ENCODE measurements around the gene C2CD2L.
"Not testable (repeated sequence)": the region's sequence is repeated elsewhere in the genome, so short reads cannot be mapped to it uniquely, and the experiment has no call there.

The C2CD2L gene

DNA sequence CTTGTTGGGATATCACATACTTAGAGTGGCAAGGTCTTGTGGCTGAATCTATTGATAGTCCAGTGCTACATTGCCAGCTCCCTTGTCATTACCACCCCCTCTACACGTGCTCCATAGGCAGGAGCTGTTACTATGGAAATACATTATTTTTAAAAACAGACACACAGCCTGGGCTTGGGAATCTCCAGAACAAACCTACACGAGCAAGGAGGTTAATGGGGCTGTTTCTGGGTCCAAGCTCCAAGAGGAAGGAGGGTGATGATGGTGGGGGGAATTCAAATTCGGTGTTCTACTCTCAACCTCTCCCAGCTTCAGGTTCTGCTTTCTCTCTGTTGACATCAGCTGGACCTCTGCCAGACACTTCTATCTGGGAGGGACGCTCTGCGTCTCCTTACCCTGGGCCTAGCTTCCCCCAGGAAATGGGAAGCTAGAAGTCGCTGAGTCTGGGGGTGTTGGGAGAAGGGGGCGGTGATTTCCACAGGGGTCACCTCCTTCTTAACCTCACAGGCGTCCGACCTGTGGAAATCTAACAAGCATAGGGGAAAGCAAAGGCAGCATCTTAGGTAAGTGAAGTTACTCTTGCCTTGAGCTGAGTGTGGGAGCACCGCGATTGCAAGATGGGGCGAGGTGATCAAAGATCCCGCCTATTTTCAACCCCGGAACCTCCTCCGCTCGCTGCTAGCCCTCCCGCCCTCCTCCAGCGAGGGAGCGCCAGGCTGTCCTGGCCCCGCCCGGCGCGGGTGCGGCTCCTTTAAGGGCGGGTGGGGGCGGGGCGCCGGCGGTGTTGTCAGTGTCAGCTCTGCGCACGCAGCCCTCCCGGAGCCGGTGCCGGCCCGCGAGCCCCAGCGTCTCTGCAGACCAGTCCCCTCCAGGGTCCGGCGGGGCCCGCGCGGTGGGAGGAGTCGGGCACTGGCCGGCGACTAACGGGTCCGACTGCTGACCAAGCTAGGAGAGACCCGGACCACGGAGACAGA is at the start of gene C2CD2L:
Gene C2CD2L (plus strand): TSS at position 781 of the 974 bp plus-strand sequence. CDS start 398 bp downstream, outside the sequence.
- Mint-ChIP-seq H3K36me3 (ENCODE audit: low read depth) (peaks cover 48% of the 10 kb centered on the region), H3K4me3 (peak within 1 kb of the TSS; percentile 83), H3K27me3 (no peaks in the 10 kb centered on the region), H3K9me3 (no peaks in the 10 kb centered on the region), H3K4me1 (ENCODE audit: low read depth) (peaks cover 52% of the 10 kb centered on the region), H3K27ac (peak within 1 kb of the TSS; percentile 94)
- peak; percentile 92 for DNase-seq

DNA sequence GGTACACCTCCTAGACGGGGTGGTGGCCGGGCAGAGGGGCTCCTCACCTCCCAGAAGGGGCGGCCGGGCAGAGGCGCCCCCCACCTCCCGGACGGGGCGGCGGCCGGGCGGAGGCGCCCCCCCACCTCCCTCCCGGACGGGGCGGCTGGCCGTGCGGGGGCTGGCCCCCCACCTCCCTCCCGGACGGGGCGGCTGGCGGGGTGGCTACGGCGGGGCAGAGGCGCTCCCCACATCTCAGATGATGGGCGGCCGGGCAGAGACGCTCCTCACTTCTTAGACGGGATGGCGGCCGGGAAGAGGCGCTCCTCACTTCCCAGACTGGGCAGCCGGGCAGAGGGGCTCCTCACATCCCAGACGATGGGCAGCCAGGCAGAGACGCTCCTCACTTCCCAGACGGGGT is 48.0 kb upstream of the C2CD2L start:
- not testable (repeated sequence) for H3K9me3 Mint-ChIP-seq, DNase-seq, H3K27me3 Mint-ChIP-seq, H3K4me3 Mint-ChIP-seq, H3K27ac Mint-ChIP-seq
- H3K36me3 Mint-ChIP-seq (ENCODE audit: low read depth) = peaks cover 50% of the 10 kb centered on the region
- H3K4me1 Mint-ChIP-seq (ENCODE audit: low read depth) = peaks cover 35% of the 10 kb centered on the region

GRCh38 chr11:119061256-119061655 is 45.9 kb upstream of the C2CD2L start:
- no peak overlapping the region for H3K27ac Mint-ChIP-seq
- H3K4me3 Mint-ChIP-seq = no peak overlapping the region
- peaks cover 29% of the 10 kb centered on the region for H3K4me1 Mint-ChIP-seq (ENCODE audit: low read depth)

GRCh38 chr11:119062779-119063178 is 44.4 kb upstream of the C2CD2L start:
- Mint-ChIP-seq H3K36me3 (ENCODE audit: low read depth) (peaks cover 41% of the 10 kb centered on the region), H3K4me1 (ENCODE audit: low read depth) (peaks cover 35% of the 10 kb centered on the region), H3K9me3 (no peaks in the 10 kb centered on the region), H3K27ac (no peak overlapping the region), H3K4me3 (no peak overlapping the region), H3K27me3 (no peaks in the 10 kb centered on the region)
- no peak for DNase-seq

More at GRCh38 chr11:119061256-119061655, 45.9 kb upstream of the C2CD2L start:
- DNase-seq = no peak
- Mint-ChIP-seq H3K27me3 (no peaks in the 10 kb centered on the region), H3K36me3 (ENCODE audit: low read depth) (peaks cover 41% of the 10 kb centered on the region), H3K9me3 (no peaks in the 10 kb centered on the region)

DNA sequence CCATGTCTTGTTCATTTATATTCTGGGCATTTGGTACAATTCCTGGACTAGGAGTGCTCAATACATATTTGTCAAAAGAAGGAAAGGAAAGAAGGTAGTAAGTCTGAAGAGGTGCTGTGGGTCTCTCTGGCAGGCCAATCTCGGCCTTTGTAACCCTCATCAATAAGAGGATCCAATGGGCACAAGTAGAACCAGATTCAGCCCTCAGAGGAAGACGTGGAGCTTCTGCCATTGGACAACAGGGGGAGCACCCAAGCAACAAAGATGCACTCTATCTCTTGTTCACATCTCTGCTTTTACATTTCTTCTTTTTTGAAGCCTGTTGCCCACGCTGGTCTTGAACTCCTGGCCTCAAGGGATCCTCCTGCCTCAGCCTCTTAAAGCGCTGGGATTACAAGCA is 41.8 kb upstream of the C2CD2L start:
- no peaks in the 10 kb centered on the region for H3K27me3 Mint-ChIP-seq
- peaks cover 40% of the 10 kb centered on the region for H3K4me1 Mint-ChIP-seq (ENCODE audit: low read depth)
- peak overlapping the region; percentile 98 for H3K27ac Mint-ChIP-seq
- H3K36me3 Mint-ChIP-seq (ENCODE audit: low read depth) = peaks cover 50% of the 10 kb centered on the region
- peak overlapping the region; percentile 96 for H3K4me3 Mint-ChIP-seq
- no peaks in the 10 kb centered on the region for H3K9me3 Mint-ChIP-seq
- DNase-seq = no peak

DNA sequence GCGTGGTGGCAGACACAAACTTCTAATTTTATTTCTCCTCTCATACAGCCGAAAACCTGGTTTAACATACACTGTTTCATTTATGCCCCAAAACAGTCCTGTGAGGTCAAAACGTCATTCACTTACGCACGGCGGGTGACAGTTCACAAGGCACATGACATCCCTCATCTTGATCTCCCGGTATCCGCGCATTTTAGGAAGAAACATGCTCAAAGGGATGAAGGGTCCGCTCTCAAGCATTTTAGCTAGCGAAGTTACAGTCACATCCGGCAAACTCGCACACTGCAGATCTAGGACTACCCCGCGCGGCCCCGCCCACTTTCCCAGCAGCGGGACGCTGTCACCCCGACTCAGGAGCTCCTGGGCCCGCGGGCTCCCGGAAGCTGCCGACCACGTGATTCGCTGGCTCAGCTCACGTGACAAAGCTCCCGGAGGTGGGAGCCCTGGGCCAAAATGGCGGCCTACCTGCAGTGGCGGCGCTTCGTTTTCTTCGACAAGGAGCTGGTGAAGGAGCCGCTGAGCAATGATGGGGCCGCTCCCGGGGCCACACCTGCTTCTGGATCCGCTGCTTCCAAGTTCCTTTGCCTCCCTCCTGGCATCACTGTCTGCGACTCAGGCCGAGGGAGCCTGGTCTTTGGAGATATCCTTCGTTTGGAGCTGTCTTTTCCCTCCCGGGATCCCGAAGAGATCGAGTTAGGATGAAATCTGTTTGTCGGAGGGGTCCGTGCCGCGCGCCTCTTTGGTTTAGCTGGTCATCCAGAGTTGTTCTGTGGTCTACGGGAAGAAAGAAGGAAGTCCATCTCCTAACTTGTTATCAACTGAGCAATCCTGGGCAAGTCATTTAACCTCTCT is 39.5 kb upstream of the C2CD2L start, which contains the start of gene VPS11:
Gene VPS11 (plus strand): TSS at position 448 of the 852 bp plus-strand sequence. CDS start 6 bp downstream, at position 454.
- peaks cover 43% of the 10 kb centered on the region for H3K4me1 Mint-ChIP-seq (ENCODE audit: low read depth)
- H3K36me3 Mint-ChIP-seq (ENCODE audit: low read depth) = peaks cover 62% of the 10 kb centered on the region
- peak; percentile 96 for DNase-seq

DNA sequence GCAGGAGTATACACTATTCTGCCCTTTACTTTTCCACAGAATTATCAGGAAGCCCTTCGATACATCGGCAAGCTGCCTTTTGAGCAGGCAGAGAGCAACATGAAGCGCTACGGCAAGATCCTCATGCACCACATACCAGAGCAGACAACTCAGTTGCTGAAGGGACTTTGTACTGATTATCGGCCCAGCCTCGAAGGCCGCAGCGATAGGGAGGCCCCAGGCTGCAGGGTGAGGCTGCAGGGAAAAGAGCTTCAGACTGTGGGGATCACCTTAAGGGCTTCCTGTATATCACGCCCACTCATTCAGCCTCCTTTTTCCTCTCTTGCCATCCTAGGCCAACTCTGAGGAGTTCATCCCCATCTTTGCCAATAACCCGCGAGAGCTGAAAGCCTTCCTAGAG is 29.3 kb upstream of the C2CD2L start:
- Mint-ChIP-seq H3K9me3 (no peaks in the 10 kb centered on the region), H3K4me1 (ENCODE audit: low read depth) (no peaks in the 10 kb centered on the region), H3K27ac (peak overlapping the region; percentile 20), H3K4me3 (no peak overlapping the region), H3K27me3 (no peaks in the 10 kb centered on the region), H3K36me3 (ENCODE audit: low read depth) (peaks cover 84% of the 10 kb centered on the region)
- DNase-seq = no peak

More for the DNA sequence above, 39.5 kb upstream of the C2CD2L start, which contains the start of gene VPS11:
- no peaks in the 10 kb centered on the region for H3K9me3 Mint-ChIP-seq
- H3K4me3 Mint-ChIP-seq = peak within 1 kb of the TSS; percentile 96
- H3K27me3 Mint-ChIP-seq = no peaks in the 10 kb centered on the region
- H3K27ac Mint-ChIP-seq = peak within 1 kb of the TSS; percentile 98

GRCh38 chr11:119078675-119079420 is 28.3 kb upstream of the C2CD2L start:
- no peaks in the 10 kb centered on the region for H3K27me3 Mint-ChIP-seq
- DNase-seq = no peak
- H3K9me3 Mint-ChIP-seq = no peaks in the 10 kb centered on the region
- peaks cover 74% of the 10 kb centered on the region for H3K36me3 Mint-ChIP-seq (ENCODE audit: low read depth)
- no peak overlapping the region for H3K4me3 Mint-ChIP-seq
- peak overlapping the region; percentile 20 for H3K27ac Mint-ChIP-seq
- no peaks in the 10 kb centered on the region for H3K4me1 Mint-ChIP-seq (ENCODE audit: low read depth)

DNA sequence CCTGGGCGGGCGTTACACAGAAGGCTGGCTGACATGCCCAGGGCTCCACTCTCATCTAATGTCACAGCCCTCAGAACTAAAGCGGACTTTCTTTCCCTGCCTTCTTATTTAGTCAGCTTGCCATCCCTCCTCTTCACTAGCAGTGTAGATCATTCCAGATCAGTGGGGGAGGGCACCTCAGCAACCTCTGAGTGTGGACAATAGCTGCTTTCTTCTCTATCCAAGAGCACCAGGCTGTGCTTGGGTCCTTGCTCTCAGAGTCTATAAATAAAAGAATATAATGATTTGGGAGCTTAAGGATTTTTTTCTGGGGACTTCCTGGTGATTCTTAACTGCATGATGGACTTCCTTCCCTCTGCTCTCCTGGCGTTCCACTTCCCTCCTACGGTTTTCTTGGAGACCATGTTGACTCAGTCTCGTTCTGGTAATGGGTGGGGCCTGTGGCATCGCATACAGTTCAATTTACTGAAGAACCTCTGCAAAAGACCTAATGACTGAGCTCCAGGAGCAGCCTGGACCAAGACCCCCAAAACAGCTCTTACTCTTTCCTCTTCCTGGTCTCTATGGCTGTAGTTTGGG is 25.4 kb upstream of the C2CD2L start:
- Mint-ChIP-seq H3K9me3 (no peaks in the 10 kb centered on the region), H3K27ac (peak overlapping the region; percentile 44), H3K36me3 (ENCODE audit: low read depth) (peaks cover 69% of the 10 kb centered on the region), H3K27me3 (no peaks in the 10 kb centered on the region), H3K4me3 (no peak overlapping the region), H3K4me1 (ENCODE audit: low read depth) (peaks cover 16% of the 10 kb centered on the region)
- no peak for DNase-seq

DNA sequence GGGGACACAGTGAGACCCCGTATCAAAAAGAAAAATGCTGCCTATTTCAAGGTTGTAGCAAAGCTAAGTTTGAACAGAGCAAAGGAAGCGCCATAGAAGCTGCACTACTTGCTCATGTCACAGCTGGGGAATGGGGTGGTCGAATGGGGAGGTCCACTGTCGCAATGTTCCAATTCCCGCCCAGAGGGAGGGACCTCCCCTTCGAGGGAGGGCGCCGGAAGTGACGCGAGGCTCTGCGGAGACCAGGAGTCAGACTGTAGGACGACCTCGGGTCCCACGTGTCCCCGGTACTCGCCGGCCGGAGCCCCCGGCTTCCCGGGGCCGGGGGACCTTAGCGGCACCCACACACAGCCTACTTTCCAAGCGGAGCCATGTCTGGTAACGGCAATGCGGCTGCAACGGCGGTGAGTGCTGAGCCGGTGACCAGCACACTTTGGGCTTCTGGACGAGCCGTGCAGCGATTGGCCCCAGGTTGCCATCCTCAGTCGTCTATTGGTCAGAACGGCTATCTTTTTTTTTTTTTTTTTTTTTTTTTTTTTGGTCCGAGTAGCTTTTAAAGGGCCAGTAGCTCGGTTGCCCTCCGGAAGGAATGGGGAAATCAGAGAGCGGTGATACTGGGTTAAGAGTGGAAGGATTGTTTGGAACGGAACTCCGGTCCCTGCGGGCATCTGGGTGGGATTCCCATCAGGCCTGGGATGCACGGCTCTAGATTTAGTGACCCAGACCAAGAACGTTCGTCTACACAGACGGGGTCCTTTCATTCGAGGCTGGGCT is 22.3 kb upstream of the C2CD2L start, which contains the start of gene HMBS:
Gene HMBS (plus strand): TSS at position 219 of the 774 bp plus-strand sequence. CDS start 153 bp downstream, at position 372.
- Mint-ChIP-seq H3K27ac (peak within 1 kb of the TSS; percentile 98), H3K9me3 (no peaks in the 10 kb centered on the region), H3K4me1 (ENCODE audit: low read depth) (peaks cover 24% of the 10 kb centered on the region), H3K4me3 (peak within 1 kb of the TSS; percentile 99), H3K36me3 (ENCODE audit: low read depth) (peaks cover 63% of the 10 kb centered on the region), H3K27me3 (no peaks in the 10 kb centered on the region)
- peak; percentile 97 for DNase-seq

DNA sequence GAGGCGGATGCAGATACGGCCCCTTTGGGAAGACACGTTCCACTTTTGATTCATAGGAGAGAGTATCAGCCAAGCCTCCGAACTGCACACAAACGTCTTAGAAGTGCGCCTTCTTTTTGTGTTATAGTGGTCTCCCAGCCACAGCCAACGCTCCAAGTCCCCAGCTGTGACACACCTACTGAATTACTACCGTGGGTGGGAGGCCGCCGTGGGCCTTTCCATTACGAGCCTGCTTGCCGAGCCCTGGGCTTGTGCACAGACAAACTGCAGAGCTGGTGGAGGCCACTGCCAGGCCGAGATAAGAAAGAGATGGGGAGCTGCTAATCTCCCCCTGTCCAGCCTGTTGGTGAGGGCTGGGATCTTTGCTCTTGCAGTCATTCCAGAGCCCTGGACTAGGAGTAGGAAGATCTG is 21.7 kb upstream of the C2CD2L start:
- H3K27me3 Mint-ChIP-seq = no peaks in the 10 kb centered on the region
- H3K4me3 Mint-ChIP-seq = peak overlapping the region; percentile 99
- DNase-seq = no peak
- H3K36me3 Mint-ChIP-seq (ENCODE audit: low read depth) = peaks cover 63% of the 10 kb centered on the region
- no peaks in the 10 kb centered on the region for H3K9me3 Mint-ChIP-seq
- H3K27ac Mint-ChIP-seq = peak overlapping the region; percentile 98
- peaks cover 24% of the 10 kb centered on the region for H3K4me1 Mint-ChIP-seq (ENCODE audit: low read depth)

DNA sequence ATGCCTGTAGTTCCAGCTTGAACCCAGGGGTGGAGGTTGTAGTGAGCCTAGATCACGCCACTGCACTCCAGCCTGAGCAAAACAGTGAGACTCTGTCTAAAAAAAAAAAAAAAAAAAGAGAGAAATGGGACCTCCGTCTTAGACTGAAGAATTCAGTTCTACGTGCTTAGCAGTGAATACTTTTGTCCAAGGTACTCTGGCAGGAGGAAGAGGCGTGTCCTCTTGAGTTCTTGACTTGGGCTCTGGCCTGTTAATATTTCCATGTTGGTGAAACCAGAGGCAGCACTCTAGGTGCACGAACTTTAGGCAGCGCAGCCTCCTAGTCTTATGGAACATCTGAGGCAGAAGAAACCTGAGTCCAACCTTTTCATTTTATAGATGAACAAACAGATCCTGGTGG is 20.0 kb upstream of the C2CD2L start:
- H3K9me3 Mint-ChIP-seq = no peaks in the 10 kb centered on the region
- peak overlapping the region; percentile 42 for H3K4me3 Mint-ChIP-seq
- peaks cover 62% of the 10 kb centered on the region for H3K36me3 Mint-ChIP-seq (ENCODE audit: low read depth)
- no peaks in the 10 kb centered on the region for H3K27me3 Mint-ChIP-seq
- DNase-seq = no peak
- peaks cover 34% of the 10 kb centered on the region for H3K4me1 Mint-ChIP-seq (ENCODE audit: low read depth)
- H3K27ac Mint-ChIP-seq = peak overlapping the region; percentile 20

GRCh38 chr11:119087747-119088241 is 19.4 kb upstream of the C2CD2L start:
- Mint-ChIP-seq H3K4me1 (ENCODE audit: low read depth) (peaks cover 40% of the 10 kb centered on the region), H3K9me3 (no peaks in the 10 kb centered on the region), H3K27me3 (no peaks in the 10 kb centered on the region), H3K27ac (no peak overlapping the region), H3K4me3 (no peak overlapping the region), H3K36me3 (ENCODE audit: low read depth) (peaks cover 63% of the 10 kb centered on the region)
- no peak for DNase-seq

Data from activated T-cell treated with anti-CD3 and anti-CD28 coated beads, Interleukin-2, amount 50 U/mL, for 24 hours (primary cell).